ENCODE data around the gene MLC1. TPM values are rescaled to one million over a fixed set of nuclear protein-coding genes. Genes with fewer than 3 reads are reported as not detected.

MLC1 gene
- total RNA-seq, 1 experiment from 2014 or later = not detected

DNA sequence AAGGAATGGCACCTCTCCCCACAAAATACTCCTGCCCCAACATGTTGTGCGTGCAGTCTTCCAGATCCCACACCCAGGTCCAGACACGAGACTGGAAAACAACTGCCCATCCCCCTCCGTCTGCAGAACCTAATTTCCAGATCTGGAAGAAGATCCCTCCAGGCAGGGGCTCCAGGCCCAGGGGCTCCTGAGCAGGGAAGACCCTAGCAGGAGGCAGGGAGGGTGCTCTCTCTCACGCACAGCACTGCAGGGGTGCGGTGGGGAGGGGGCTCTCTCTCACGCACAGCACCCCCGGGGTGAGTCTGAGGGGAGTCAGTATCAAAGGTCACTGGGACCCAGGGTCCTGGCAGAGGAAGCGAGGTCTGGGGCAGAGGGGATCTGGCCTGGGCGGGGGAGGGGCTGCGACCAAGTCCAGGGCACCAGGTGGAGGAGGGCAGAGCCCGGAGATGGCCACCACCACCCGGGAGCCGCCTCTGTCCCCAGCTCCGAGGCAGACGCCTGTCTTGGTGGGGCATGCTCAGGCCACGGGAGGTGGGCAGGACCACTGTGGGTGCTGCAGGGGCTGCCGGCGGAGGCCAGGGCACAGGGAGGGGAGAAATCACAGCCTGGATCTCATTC, 1.7 kb downstream of the MLC1 start:
- Histone ChIP-seq H3K36me3 (ENCODE audit: control insufficient read depth, insufficient read depth, low read length) (no peaks in the 10 kb centered on the region), H3K9me3 (ENCODE audit: control insufficient read depth, insufficient read depth, low read depth, low read length) (no peaks in the 10 kb centered on the region), H3K4me3 (ENCODE audit: low read depth in 2 of 2, low read length in 2 of 2) (no peak overlapping the region), H3K4me1 (ENCODE audit: control insufficient read depth, insufficient read depth, low read length) (no peaks in the 10 kb centered on the region), H3K27ac (ENCODE audit: low read length) (no peak overlapping the region), H3K27me3 (ENCODE audit: control insufficient read depth, insufficient read depth, low read length) (no peaks in the 10 kb centered on the region)
- DNase-seq (ENCODE audit: low read depth, low spot score) (no peak), ATAC-seq (0 out of 2 replicates have a peak, but pooled peaks have one; percentile 33)
- CTCF ChIA-PET = no interaction called here
- no TSS peak for BruUV-seq (replicated peaks)
- TF ChIP-seq SIN3A (IDR thresholded peaks at IDR 0.05; ENCODE audit: borderline replicate concordance, insufficient read depth, low read depth, low read length) (no peak), TCF7L2 (IDR thresholded peaks at IDR 0.05; ENCODE audit: low read depth, low read length) (no peak), POLR2AphosphoS5 (IDR thresholded peaks at IDR 0.05; ENCODE audit: low read depth, low read length) (no peak)
- TF ChIP-seq, protein P1, sequence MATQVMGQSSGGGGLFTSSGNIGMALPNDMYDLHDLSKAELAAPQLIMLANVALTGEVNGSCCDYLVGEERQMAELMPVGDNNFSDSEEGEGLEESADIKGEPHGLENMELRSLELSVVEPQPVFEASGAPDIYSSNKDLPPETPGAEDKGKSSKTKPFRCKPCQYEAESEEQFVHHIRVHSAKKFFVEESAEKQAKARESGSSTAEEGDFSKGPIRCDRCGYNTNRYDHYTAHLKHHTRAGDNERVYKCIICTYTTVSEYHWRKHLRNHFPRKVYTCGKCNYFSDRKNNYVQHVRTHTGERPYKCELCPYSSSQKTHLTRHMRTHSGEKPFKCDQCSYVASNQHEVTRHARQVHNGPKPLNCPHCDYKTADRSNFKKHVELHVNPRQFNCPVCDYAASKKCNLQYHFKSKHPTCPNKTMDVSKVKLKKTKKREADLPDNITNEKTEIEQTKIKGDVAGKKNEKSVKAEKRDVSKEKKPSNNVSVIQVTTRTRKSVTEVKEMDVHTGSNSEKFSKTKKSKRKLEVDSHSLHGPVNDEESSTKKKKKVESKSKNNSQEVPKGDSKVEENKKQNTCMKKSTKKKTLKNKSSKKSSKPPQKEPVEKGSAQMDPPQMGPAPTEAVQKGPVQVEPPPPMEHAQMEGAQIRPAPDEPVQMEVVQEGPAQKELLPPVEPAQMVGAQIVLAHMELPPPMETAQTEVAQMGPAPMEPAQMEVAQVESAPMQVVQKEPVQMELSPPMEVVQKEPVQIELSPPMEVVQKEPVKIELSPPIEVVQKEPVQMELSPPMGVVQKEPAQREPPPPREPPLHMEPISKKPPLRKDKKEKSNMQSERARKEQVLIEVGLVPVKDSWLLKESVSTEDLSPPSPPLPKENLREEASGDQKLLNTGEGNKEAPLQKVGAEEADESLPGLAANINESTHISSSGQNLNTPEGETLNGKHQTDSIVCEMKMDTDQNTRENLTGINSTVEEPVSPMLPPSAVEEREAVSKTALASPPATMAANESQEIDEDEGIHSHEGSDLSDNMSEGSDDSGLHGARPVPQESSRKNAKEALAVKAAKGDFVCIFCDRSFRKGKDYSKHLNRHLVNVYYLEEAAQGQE (IDR thresholded peaks at IDR 0.05; ENCODE audit: insufficient read depth in 1 of 2, low read depth in 2 of 2, low read length in 1 of 2) = no peak
- TF ChIP-seq, protein P2, sequence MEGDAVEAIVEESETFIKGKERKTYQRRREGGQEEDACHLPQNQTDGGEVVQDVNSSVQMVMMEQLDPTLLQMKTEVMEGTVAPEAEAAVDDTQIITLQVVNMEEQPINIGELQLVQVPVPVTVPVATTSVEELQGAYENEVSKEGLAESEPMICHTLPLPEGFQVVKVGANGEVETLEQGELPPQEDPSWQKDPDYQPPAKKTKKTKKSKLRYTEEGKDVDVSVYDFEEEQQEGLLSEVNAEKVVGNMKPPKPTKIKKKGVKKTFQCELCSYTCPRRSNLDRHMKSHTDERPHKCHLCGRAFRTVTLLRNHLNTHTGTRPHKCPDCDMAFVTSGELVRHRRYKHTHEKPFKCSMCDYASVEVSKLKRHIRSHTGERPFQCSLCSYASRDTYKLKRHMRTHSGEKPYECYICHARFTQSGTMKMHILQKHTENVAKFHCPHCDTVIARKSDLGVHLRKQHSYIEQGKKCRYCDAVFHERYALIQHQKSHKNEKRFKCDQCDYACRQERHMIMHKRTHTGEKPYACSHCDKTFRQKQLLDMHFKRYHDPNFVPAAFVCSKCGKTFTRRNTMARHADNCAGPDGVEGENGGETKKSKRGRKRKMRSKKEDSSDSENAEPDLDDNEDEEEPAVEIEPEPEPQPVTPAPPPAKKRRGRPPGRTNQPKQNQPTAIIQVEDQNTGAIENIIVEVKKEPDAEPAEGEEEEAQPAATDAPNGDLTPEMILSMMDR (IDR thresholded peaks at IDR 0.05) = no peak
- in situ Hi-C loops (cut with HindIII; ENCODE audit: low pct_unique_long_range_greater_than_20kb, low sequenced_read_pairs) = no loop called here
- POLR2A ChIA-PET = no interaction called here
- intact Hi-C loops (cut with micrococcal nuclease; ENCODE audit: unreplicated experiment) = no loop called here

DNA sequence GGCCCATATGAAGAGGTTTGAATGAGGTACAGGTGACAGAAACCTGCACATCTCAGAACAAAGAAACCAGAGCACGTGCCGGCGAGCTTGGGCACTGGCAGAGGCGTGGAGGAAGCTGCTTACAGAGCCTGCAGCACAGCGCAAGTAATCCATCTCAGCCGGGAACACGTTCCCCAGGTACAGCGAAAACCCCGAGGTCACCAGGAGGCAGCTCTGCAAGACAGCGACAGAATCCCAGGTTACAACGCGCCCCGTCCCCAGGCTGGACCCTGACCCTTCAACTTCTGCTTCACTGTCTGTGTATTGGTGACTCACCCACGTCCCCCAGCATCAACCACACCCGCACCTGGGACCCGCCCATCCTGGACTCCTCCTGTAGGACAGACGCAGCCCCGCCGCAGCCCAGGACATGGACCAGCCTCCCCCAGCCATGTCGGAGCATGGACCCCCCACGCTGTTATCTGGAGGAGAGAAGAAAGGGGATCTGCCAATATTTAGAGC, 2.2 kb downstream of the MLC1 start:
- in situ Hi-C loops (cut with HindIII; ENCODE audit: low pct_unique_long_range_greater_than_20kb, low sequenced_read_pairs) = no loop called here
- CTCF ChIA-PET = no interaction called here
- H3K27me3 ChIP-seq (ENCODE audit: control insufficient read depth, insufficient read depth, low read length) = no peaks in the 10 kb centered on the region
- intact Hi-C loops (cut with micrococcal nuclease; ENCODE audit: unreplicated experiment) = no loop called here
- H3K36me3 ChIP-seq (ENCODE audit: control insufficient read depth, insufficient read depth, low read length) = no peaks in the 10 kb centered on the region
- no peak overlapping the region for H3K4me3 ChIP-seq (ENCODE audit: low read depth in 2 of 2, low read length in 2 of 2)
- no peak for ATAC-seq
- BruUV-seq (replicated peaks) = no TSS peak
- TF ChIP-seq, protein P2 (IDR thresholded peaks at IDR 0.05) = no peak
- TF ChIP-seq POLR2AphosphoS5 (IDR thresholded peaks at IDR 0.05; ENCODE audit: low read depth, low read length) (no peak), SIN3A (IDR thresholded peaks at IDR 0.05; ENCODE audit: borderline replicate concordance, insufficient read depth, low read depth, low read length) (no peak), TCF7L2 (IDR thresholded peaks at IDR 0.05; ENCODE audit: low read depth, low read length) (no peak)
- TF ChIP-seq, protein P1 (IDR thresholded peaks at IDR 0.05; ENCODE audit: insufficient read depth in 1 of 2, low read depth in 2 of 2, low read length in 1 of 2) = no peak
- H3K27ac ChIP-seq (ENCODE audit: low read length) = no peak overlapping the region
- no peak for DNase-seq (ENCODE audit: low read depth, low spot score)
- no peaks in the 10 kb centered on the region for H3K4me1 ChIP-seq (ENCODE audit: control insufficient read depth, insufficient read depth, low read length)
- H3K9me3 ChIP-seq (ENCODE audit: control insufficient read depth, insufficient read depth, low read depth, low read length) = no peaks in the 10 kb centered on the region
- POLR2A ChIA-PET = interaction anchor here (0.6 kb wide), 1 partner anchor 94 kb away, joined by 4 read pairs; no protein-coding TSS in a partner anchor
